KOPT-K1 (cell line): Measurements from ENCODE around the gene PPFIA1.
"Not testable (repeated sequence)": the region's sequence is repeated elsewhere in the genome, so short reads cannot be mapped to it uniquely, and the experiment has no call there.

Source experiments
- H3K27ac ChIP-seq: fragments of 200-600 bp; sonication (generic); 2 replicates; pipeline ENCODE4 v1.5.1; 2016; ENCODE audit warnings: antibody characterized with exemption, mild to moderate bottlenecking, low read depth, low read length; ENCODE audit not compliant: poor library complexity, severe bottlenecking
- H3K36me3 ChIP-seq: fragments of 200-600 bp; sonication (generic); 2 replicates; pipeline ENCODE4 v1.5.1; 2017; ENCODE audit warnings: antibody characterized with exemption, mild to moderate bottlenecking, low read length, moderate library complexity; ENCODE audit not compliant: insufficient read depth
- H3K9me3 ChIP-seq: fragments of 200-600 bp; sonication (generic); 2 replicates; pipeline ENCODE4 v1.5.1; 2017; ENCODE audit warnings: antibody characterized with exemption, low read length, mild to moderate bottlenecking; ENCODE audit not compliant: insufficient read depth, poor library complexity, severe bottlenecking

PPFIA1 gene

DNA sequence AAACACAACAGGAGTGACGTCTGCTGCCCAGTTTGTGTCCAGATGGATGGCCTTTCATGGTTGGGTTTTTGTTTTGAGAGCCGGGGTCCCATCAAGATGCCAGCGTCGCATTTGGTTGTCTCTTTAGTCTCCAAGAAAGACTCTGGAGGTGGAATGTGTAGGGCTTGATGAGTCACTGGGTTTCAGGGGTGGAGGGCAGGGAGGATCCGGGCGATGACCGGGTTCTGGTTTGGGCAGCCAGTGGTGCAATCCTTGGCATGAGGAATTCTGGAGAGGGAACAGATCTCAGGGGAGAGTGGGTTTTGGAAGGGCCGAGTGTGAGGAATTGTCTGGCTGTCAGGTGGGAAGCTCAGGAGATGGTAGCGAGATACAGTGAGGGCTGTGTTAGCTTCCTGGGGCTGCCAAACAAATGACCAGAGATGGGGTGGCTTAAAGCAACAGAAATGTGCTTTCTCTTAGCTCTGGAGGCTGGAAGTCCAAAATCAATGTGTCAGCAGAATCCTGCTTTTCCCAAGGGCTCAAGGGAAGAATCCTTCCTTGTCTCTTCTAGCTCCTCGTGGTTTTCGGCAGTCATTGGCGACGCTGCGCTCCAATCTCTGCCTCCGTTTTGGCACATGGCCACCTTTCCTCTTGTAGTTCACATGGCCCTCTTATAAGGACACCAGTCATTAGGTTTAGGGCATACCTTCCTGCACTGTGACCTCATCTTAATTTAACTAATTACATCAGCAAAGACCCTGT lies 26.4 kb upstream of the PPFIA1 start:
- H3K36me3 ChIP-seq, result no peaks in the 10 kb centered on the region
- no peak overlapping the region for H3K27ac ChIP-seq
- no peaks in the 10 kb centered on the region for H3K9me3 ChIP-seq

DNA sequence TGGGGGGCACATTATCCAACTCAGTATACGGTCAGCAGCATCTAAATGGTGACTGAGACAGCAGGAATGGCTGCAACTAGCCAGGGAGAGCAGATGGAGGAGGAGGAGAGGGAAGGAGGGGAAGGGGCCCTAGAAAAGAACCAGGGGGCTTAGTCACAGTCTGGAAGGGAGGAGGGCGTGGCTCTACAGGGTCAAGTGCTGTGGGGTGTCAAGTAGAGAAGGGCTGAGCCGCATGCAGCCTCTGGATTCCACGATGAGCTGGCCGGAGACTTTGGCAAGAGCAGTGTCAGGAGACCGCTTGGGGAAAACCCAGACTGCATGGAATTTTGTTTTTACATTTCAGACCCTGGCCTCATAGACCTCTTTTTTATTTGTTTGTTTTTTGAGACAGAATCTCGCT lies 25.8 kb upstream of the PPFIA1 start:
- H3K36me3 ChIP-seq, result no peaks in the 10 kb centered on the region
- H3K27ac ChIP-seq, result no peak overlapping the region
- H3K9me3 ChIP-seq, result no peaks in the 10 kb centered on the region

DNA sequence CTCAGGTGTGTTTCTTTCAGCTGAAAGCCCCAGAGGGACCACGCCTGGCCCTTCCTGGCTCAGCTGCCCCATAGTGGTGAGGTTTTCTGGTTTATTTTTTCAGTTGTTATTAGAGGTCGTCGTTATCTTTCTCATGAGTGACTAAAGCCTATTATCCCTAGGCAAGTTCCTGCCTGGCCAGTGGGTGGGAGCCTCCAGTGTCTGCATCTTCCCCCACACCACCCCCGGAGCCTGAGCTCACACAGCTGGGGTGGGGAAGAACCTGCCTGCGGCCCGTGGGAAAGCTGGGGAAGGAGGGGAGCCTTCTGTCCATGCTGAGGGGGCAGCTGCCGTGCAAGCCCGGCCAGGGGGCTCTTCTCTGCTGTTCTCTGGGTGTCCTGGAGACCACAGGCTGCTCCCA lies 24.3 kb upstream of the PPFIA1 start:
- no peaks in the 10 kb centered on the region for H3K36me3 ChIP-seq
- H3K27ac ChIP-seq, result no peak overlapping the region
- no peaks in the 10 kb centered on the region for H3K9me3 ChIP-seq

DNA sequence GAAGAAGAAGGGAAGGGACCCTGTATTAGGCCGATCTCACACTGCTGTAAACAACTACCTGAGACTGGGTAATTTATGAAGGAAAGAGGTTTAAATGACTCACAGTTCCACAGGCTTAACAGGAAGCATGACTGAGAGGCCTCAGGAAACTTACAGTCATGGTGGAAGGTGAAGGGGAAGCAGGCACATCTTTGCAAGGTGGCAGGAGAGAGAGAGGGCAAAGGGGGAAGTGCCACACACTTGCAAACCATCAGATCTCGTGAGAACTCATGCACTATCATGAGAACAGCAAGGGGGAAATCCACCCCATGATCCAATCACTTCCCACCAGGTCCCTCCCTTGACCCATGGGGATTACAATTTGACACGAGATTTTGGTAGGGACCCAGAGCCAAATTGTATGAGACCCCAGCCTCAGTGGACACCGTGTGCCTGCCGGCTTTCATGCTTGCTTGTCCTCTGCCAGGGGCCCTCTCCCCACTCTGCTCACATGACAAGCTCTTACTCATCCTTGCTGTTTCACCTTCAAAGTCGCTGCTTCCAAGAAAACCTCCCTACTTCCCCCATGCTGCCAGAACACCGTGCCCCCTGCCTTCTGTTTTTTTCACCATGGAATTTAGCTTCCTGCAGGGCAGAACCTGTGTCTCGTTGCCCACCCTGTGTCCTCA lies 23.3 kb upstream of the PPFIA1 start:
- Histone ChIP-seq H3K27ac (no peak overlapping the region), H3K9me3 (no peaks in the 10 kb centered on the region), H3K36me3 (no peaks in the 10 kb centered on the region)

DNA sequence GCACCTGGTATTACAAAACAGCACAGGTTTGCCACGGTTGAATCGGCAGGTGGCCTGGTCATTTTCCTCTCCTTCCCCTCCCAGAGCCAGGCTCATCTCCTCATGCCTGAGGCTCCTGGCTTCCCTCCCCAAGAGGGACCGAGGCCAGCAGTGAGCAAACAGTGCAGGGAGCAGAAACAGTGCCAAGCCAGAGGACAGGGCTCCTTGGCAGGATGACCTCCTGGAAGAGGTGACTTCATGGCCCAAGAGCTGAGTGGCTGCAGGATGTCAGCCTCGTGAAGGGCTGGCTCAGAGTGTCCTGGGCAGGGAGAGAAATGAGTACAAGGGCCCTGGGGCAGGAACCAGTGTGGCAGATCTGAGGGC lies 22.8 kb upstream of the PPFIA1 start:
- Histone ChIP-seq H3K9me3 (no peaks in the 10 kb centered on the region), H3K36me3 (no peaks in the 10 kb centered on the region), H3K27ac (no peak overlapping the region)

DNA sequence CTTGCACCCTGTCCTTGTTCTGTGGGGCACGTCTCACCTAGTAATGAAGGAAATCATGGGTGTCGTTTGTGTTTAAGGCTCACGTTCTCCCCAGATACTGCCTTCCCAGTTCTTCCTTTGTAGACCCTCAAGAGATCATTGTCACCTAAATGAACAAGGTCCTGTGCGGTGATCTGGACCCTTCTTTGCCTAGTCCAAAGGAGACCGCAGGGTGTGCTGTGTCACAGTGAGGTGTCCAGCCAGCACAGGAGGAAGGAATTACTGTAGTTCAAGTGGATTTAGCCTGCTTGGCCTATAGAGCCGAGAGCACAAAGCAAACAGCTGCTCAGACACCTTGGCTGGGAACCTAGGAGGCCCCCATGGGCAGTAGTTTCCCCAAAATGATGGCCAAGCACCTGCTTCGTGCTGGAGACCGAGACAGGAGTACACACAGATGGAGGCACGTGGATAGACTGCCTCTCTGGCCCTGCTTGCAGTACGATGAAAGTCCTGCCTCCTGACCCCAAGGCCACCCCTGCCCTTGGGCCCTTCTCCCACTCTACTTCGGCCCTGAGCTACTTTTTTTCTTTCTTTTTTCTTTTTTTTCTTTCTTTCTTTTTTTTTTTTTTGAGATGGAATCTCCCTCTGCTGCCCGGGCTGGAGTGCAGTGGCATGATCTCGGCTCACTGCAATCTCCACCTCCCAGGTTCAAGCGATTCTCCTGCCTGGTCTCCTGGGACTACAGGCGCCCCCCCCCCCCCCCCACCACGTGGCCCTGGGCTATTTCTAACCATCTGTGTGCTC lies 19.4 kb upstream of the PPFIA1 start:
- H3K36me3 ChIP-seq, result no peaks in the 10 kb centered on the region

DNA sequence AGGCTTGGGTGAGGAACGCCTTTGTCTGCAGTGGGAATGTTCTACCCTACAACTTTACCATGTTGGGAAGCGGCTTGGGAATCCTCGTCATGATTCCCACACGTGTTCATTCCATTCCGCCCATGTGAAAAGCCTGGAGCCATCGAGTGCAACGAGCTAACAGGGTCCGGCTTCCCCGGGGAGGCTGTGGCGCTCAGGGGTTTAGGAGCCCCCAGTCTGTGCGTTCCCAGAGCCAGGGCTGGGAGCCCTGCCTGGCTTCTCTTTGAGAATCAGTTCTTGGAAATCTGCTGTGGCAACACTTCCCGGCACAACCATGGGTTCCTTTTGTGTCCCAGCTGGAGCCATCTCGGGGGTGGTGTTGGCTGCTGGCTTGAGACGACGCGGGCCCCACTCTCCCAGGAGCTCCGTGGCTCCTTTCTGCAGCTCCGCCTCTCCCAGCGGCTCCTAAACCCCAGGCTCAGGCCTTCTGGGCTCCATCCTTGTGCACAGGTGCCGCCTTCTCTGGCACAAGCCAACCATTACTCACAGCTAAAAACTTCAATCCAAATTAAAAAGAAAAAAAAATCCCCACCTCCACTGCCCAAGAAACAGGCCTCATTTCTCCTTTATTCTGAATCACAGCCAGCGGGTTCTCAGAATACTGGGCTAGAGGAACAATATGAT lies 18.7 kb upstream of the PPFIA1 start:
- Histone ChIP-seq H3K36me3 (no peaks in the 10 kb centered on the region), H3K27ac (no peak overlapping the region), H3K9me3 (no peaks in the 10 kb centered on the region)

More for the DNA sequence above, 19.4 kb upstream of the PPFIA1 start:
- Histone ChIP-seq H3K9me3 (no peaks in the 10 kb centered on the region), H3K27ac (no peak overlapping the region)

DNA sequence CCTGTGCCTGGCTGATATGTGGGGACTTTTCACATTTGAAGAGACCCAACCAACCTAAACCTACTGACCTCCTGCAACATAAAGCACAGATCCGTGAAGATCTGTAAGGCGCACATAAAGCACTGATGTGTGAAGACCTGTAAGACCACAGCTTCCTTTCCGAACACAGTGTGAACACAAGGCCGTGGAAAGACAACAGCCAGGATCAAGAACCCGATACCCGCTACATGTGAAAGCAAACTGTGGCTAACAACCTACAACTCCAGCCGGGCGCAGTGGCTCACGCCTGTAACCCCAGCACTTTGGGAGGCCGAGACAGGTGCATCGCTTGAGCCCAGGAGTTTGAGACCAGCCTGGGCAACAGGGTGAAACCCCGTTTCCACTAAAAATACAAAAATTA lies 17.6 kb upstream of the PPFIA1 start:
- no peaks in the 10 kb centered on the region for H3K36me3 ChIP-seq
- no peaks in the 10 kb centered on the region for H3K9me3 ChIP-seq
- H3K27ac ChIP-seq, result no peak overlapping the region

DNA sequence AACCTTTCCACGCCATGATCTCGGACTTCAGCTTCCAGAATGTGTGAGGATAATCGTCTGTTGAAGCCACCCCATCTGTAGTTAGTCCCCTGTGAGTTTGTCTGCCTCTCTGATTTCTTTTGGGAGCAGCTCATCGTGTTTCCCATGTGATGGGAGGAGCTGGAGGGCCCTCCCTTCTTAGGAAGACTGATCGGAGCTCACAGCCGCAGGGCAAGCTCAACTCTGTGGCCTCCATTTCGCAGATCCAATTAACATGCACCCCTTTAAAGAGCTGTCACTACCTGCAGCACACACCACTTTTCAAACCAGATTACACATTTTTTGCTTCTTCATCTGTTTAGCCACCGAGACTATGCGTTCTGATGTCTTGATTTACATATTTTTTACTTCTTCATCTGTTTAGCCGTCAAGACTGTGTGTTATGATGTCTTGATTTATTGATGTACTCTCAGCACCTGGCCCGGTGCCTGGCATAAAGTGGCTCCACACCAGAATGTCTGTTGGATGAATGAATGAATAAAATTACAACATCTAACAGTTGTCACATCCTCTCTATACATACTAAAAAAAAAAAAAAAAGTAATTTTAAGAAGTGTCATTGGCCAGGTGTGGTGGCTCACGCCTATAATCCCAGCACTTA lies 14.9 kb upstream of the PPFIA1 start:
- no peaks in the 10 kb centered on the region for H3K9me3 ChIP-seq

DNA sequence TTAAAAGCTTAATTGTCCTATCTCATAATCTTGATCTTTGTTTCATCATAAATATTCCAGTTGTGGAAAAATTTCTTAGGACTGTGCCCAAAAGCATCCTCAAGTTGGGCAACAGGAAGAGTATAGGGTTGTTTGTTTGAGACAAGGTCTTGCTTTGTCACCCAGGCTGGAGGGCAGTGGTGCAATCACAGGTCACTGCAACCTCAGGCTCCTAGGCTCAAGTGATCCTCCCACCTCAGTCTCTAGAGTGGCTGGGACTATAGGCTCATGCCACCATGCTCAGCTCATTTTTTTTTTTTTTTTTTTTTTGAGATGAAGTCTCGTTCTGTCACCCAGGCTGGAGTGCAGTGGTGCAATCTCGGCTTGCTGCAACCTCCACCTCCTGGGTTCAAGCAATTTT lies 11.4 kb upstream of the PPFIA1 start:
- not testable (repeated sequence) for H3K27ac ChIP-seq, H3K36me3 ChIP-seq, H3K9me3 ChIP-seq

More for the DNA sequence above, 14.9 kb upstream of the PPFIA1 start:
- Histone ChIP-seq H3K27ac (no peak overlapping the region), H3K36me3 (no peaks in the 10 kb centered on the region)

DNA sequence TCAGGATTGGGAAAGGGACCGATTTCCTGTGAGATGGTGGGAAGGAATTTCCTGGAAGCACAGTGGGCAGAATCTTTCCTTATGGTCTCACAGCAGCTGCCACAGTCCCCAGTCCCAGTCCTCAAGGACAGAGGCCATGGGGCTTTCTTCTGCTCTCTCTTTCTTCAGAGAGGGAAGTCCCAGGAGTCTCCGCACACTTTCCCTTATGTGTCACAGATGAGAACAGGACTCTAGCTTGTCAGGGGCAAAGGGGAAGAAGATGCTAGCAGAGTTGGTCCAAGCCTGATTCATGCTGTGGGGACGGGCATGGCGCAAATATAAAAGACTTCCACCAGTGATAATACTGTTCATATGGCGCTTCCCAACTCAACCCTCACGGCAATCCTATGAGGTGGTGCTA lies 7.5 kb upstream of the PPFIA1 start:
- Histone ChIP-seq H3K9me3 (no peaks in the 10 kb centered on the region), H3K27ac (no peak overlapping the region), H3K36me3 (no peaks in the 10 kb centered on the region)

DNA sequence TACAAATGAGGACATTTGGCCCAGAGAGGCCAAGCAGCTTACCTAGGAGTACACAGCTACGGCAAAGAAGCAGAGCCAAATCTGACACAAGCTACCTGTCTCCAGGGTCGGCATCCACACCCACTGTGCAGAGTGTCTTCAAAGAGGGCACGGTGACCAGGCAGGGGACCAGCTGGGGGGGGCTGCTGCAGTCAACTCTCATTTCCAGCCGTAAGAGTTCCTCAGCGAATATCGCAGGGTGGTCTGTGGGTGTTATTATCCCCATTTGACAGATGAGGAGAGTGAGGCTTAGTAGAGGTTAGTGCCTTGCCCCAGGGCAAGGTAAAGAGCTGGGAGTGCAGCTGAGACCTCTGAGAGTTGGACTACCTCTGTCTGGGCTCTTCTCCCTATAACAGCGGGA lies 7.1 kb upstream of the PPFIA1 start:
- no peaks in the 10 kb centered on the region for H3K9me3 ChIP-seq
- no peak overlapping the region for H3K27ac ChIP-seq

DNA sequence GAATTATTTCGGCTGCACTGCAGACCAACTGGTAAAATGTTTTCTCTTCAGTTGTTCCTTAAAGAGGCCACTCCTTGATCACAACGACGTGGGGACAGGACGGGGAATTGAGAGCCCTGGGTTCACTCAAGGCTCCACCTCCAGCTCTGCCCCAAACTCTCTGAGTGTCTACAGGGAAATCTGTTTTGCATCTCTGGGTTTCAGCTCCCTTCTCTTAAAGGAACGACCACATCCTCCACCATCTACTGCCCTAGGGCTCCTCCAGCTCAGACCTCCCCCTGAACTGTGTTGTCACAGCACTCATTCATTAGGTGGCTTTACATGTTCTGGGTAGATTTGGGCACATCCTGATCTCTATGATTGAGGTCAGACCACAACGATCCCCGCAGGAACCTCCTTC lies 5.1 kb upstream of the PPFIA1 start:
- Histone ChIP-seq H3K27ac (no peak overlapping the region), H3K9me3 (no peaks in the 10 kb centered on the region), H3K36me3 (no peaks in the 10 kb centered on the region)

More for the DNA sequence above, 7.1 kb upstream of the PPFIA1 start:
- no peaks in the 10 kb centered on the region for H3K36me3 ChIP-seq

DNA sequence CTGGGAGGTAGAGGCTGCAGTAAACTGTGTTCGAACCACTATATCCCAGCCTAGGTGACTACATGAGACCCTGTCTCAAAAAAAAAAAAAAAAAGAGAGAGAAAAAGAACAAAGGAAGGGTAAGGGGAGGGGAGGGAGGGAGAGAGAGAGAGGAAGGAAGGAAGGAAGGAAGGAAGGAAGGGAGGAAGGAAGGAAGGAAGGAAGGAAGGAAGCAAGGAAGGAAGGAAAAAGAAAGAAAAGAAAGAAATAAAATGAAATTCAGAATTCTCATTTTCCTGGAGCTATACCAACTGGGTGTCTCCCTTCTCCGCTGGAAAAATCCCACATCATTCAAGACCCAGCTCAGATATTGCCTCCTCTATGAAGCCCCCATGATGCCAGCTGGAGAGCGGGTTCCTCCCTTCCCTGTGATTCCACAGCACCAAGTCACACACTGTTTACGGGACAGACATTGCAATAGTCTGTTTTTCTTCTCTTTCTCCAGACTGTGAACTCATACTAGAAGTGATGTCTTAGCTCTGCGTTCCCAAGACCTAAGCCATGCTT lies 3.0 kb upstream of the PPFIA1 start:
- H3K36me3 ChIP-seq, result peaks cover 6% of the 10 kb centered on the region
- H3K27ac ChIP-seq, result no peak overlapping the region
- H3K9me3 ChIP-seq, result no peaks in the 10 kb centered on the region
